22Rv1 (cell line): ENCODE data around the gene MTG1.
"Not testable (repeated sequence)": the region's sequence is repeated elsewhere in the genome, so short reads cannot be mapped to it uniquely, and the experiment has no call there.

Source experiments
- H3K27ac ChIP-seq: fragments of 450-650 bp; 2 replicates; pipeline ENCODE4 v1.5.1; 2017
- CTCF ChIP-seq: fragments of 450-650 bp; IDR thresholded peaks from 2 replicates; pipeline ENCODE4 v1.5.1; 2017; ENCODE audit warnings: mild to moderate bottlenecking
- ZFX ChIP-seq: fragments of 450-650 bp; IDR thresholded peaks from 2 replicates; pipeline ENCODE4 v1.6.1; 2017; ENCODE audit warnings: antibody characterized with exemption, borderline replicate concordance

The MTG1 gene

GRCh38 chr10:133381036-133381435 lies 12.9 kb upstream of the MTG1 start:
- TF ChIP-seq ZFX (no peak), CTCF (no peak)
- H3K27ac ChIP-seq = no peak overlapping the region

- TF ChIP-seq ZFX (no peak), CTCF (no peak)
- H3K27ac ChIP-seq = no peak overlapping the region
Observed at GRCh38 chr10:133383551-133383950, 10.4 kb upstream of the MTG1 start.

- H3K27ac ChIP-seq = no peak overlapping the region
- TF ChIP-seq ZFX (no peak), CTCF (no peak)
Observed at GRCh38 chr10:133384071-133384470, 9.9 kb upstream of the MTG1 start.

GRCh38 chr10:133385214-133385613 lies 8.7 kb upstream of the MTG1 start:
- TF ChIP-seq ZFX (no peak), CTCF (no peak)
- no peak overlapping the region for H3K27ac ChIP-seq

GRCh38 chr10:133386951-133387350 lies 7.0 kb upstream of the MTG1 start:
- not testable (repeated sequence) for H3K27ac ChIP-seq

GRCh38 chr10:133388236-133388972 lies 5.6 kb upstream of the MTG1 start:
- TF ChIP-seq CTCF (no peak), ZFX (no peak)

GRCh38 chr10:133388973-133389818 lies 4.8 kb upstream of the MTG1 start:
- TF ChIP-seq CTCF = no peak
- TF ChIP-seq ZFX = no peak
- no peak overlapping the region for H3K27ac ChIP-seq

More at GRCh38 chr10:133388236-133388972, 5.6 kb upstream of the MTG1 start:
- H3K27ac ChIP-seq = no peak overlapping the region
